ENCODE results near the gene NT5C3A.

The NT5C3A gene

DNA sequence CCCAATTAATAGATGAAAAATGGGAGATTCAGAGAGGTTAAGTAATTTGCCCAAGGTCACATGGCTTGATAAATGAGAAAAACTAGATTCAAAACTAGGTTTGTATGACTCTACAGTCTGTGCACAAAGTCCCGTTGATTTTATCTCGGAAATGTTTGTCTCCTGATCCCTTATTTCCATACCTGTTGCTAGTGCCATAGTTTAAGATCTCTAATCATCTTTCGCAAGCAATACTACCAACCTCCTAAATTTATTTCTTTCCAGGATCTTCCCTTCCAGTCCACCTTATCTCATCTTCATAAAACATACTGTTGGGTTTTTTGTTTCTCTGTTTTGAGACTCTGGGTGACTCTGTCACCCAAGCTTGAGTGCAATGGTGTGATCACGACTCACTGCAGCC, 2.9 kb downstream of the NT5C3A start:
- no peak for DNase-seq (ENCODE audit: low read depth, low spot score)
- CTCF ChIA-PET: interaction anchor here (1.0 to 1.4 kb wide), 3 partner anchors 11 to 116 kb away, joined by 4 to 5 read pairs (median 5); no protein-coding TSS in a partner anchor
- H3K4me3 ChIP-seq (ENCODE audit: low read depth, low read length): no peak overlapping the region
- TF ChIP-seq, protein P1, sequence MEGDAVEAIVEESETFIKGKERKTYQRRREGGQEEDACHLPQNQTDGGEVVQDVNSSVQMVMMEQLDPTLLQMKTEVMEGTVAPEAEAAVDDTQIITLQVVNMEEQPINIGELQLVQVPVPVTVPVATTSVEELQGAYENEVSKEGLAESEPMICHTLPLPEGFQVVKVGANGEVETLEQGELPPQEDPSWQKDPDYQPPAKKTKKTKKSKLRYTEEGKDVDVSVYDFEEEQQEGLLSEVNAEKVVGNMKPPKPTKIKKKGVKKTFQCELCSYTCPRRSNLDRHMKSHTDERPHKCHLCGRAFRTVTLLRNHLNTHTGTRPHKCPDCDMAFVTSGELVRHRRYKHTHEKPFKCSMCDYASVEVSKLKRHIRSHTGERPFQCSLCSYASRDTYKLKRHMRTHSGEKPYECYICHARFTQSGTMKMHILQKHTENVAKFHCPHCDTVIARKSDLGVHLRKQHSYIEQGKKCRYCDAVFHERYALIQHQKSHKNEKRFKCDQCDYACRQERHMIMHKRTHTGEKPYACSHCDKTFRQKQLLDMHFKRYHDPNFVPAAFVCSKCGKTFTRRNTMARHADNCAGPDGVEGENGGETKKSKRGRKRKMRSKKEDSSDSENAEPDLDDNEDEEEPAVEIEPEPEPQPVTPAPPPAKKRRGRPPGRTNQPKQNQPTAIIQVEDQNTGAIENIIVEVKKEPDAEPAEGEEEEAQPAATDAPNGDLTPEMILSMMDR (IDR thresholded peaks at IDR 0.05; ENCODE audit: insufficient read depth, low read length, missing control alignments): no peak
- POLR2A ChIA-PET: no interaction called here

DNA sequence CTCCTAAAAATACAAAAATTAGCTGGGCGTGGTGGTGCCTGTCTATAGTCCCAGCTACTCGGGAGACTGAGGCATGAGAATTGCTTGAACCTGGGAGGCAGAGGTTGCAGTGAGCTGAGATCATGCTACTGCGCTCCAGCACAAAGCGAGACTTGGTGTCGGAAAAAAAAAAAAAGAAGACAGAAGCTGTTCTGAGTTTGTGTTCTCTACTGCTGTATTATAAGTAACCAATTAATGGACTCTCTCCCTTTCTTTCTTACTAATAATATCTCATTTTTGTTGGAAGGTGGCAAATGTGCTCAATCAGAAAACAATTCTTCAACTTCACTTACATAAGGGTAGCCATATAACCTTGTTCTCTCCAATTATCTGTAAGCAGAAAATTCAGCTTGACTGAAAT, 7.4 kb downstream of the NT5C3A start:
- H3K4me3 ChIP-seq (ENCODE audit: low read depth, low read length): no peak overlapping the region
- DNase-seq (ENCODE audit: low read depth, low spot score): no peak
- POLR2A ChIA-PET: no interaction called here
- CTCF ChIA-PET: interaction anchor here (1.0 to 3.8 kb wide), 6 partner anchors 11 to 209 kb away, joined by 3 to 18 read pairs (median 9); partner anchors contain the start of gene RP9
- TF ChIP-seq, protein P1 (IDR thresholded peaks at IDR 0.05; ENCODE audit: insufficient read depth, low read length, missing control alignments): no peak

DNA sequence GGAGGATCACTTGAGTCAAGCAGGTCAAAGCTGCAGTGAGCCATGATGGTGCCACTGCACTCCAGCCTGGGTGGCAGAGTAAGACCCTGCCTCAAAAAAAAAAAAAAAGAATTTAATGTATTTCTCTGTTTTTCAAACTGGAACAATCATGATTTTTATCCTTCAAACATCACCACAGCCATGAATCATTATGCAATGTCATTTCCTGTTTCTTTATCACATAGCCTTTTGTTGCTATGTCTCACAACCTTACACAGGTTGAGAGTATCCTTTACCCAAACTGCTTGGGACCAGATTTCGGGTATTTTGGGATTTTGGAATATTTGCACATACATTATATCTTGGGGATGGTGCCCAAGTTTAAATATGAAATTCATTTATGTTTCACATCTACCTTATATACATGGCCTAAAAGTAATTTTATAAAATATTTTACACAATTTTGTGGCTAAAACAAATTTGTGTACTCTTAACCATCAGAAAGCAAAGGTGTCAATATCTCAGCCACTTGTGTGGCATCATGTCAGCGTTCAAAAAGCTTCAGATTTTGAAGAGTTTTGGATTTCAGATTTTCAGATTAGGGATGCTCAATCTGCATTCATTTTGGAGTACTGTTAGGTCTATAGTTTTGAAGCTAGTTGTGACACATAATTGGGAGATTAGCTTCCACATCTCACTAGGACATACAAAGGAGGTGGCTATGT, 8.2 kb downstream of the NT5C3A start:
- CTCF ChIA-PET: interaction anchor here (0.6 to 3.8 kb wide), 8 partner anchors 8 to 251 kb away, joined by 3 to 18 read pairs (median 9); partner anchors contain the start of genes NT5C3A and RP9
- POLR2A ChIA-PET: no interaction called here
- H3K4me3 ChIP-seq (ENCODE audit: low read depth, low read length): no peak overlapping the region
- no peak for DNase-seq (ENCODE audit: low read depth, low spot score)
- TF ChIP-seq, protein P1 (IDR thresholded peaks at IDR 0.05; ENCODE audit: insufficient read depth, low read length, missing control alignments): no peak

DNA sequence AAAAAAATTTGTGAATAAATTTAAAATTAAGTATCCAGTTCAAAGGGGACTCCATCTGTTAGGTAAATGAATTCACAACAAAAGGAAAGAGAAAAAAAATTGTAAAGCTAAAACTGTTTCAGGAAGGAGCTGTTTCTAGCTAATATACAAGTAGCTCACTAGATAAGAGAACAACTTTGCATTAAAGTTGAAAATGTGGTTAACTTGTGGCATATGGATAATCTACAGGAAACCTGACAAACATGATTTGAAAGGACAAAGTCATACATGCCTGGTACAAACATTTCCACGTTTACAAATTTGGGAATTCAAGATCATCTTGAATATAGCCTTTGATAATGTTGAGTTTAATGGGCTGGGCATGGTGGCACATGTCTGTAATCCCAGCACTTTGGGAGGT, 8.9 kb downstream of the NT5C3A start:
- no peak for DNase-seq (ENCODE audit: low read depth, low spot score)
- H3K4me3 ChIP-seq (ENCODE audit: low read depth, low read length): no peak overlapping the region
- ChIA-PET CTCF (interaction anchor here (0.6 to 3.8 kb wide), 7 partner anchors 9 to 255 kb away, joined by 3 to 18 read pairs (median 13); partner anchors contain the start of genes NT5C3A and RP9), POLR2A (no interaction called here)
- TF ChIP-seq, protein P1 (IDR thresholded peaks at IDR 0.05; ENCODE audit: insufficient read depth, low read length, missing control alignments): no peak

DNA sequence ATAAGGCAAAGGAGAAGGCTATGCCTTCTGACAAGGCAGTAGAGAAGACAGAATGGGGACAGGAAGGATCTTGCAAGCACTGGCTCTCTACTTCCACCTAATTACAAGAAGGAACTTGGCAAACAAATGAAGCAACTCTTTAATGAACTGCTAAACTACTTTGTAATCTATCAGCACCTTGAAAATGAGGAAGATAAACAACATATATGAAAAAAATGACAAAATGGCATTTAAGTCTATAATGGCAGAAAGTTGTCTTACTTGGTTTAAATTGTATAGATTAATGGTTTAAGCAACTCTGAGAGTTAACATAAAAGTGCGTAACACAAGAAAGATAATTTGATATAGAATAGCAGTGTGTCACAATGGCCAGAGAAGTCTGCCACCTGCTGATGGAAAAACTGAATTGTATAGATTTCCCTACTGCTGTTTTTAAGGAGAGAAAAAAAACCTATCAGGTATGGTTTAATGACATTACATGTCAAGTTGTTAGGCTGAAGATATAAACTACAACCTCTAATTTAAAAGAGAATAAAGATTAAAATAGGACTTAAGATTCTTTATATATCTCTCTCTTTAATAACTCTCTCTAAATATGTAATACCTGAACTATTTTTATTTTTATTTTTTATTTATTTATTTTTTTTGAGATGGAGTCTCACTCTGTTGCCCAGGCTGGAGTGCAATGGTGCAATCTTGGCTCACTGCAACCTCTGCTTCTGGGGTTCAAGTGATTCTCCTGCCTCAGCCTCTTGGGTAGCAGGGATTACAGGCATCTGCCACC, 11.8 kb downstream of the NT5C3A start:
- no peak for DNase-seq (ENCODE audit: low read depth, low spot score)
- no peak overlapping the region for H3K4me3 ChIP-seq (ENCODE audit: low read depth, low read length)
- POLR2A ChIA-PET: no interaction called here
- TF ChIP-seq, protein P1 (IDR thresholded peaks at IDR 0.05; ENCODE audit: insufficient read depth, low read length, missing control alignments): peak; percentile 36
- CTCF ChIA-PET: interaction anchor here (1.0 to 2.5 kb wide), 5 partner anchors 11 to 204 kb away, joined by 3 to 23 read pairs (median 5); no protein-coding TSS in a partner anchor

DNA sequence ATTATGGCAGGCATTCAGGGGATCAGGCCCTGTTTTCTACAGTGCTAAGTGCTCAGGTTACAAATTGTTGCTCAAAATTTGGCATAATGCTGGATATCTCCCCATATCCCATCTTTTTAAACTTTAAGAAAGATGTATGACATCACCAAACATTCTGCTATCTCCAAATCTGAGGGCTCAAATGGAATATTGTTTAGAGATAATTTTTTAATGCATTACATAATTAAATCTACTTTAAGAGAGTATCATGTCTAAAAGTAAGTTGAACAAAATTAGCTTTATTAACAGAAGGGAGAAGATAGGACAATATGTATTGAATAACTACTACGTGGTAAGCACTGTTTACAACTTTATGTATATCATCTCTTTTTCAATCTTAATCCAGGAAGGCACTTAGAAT, 13.9 kb downstream of the NT5C3A start:
- POLR2A ChIA-PET: no interaction called here
- TF ChIP-seq, protein P1 (IDR thresholded peaks at IDR 0.05; ENCODE audit: insufficient read depth, low read length, missing control alignments): no peak
- CTCF ChIA-PET: interaction anchor here (0.9 to 2.5 kb wide), 12 partner anchors 9 to 248 kb away, joined by 3 to 23 read pairs (median 5); partner anchors contain the start of gene FKBP9
- DNase-seq (ENCODE audit: low read depth, low spot score): no peak
- no peak overlapping the region for H3K4me3 ChIP-seq (ENCODE audit: low read depth, low read length)

Data from AG04449 (cell line).